Measurements from ENCODE around the gene GCSAM. TPM values are rescaled to one million over a fixed set of nuclear protein-coding genes. Genes with fewer than 3 reads are reported as not detected.

The GCSAM gene, protein sequence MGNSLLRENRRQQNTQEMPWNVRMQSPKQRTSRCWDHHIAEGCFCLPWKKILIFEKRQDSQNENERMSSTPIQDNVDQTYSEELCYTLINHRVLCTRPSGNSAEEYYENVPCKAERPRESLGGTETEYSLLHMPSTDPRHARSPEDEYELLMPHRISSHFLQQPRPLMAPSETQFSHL
- under 1 TPM in 1 of 2 donors, not detected in 1; 0.12 TPM for total RNA-seq

DNA sequence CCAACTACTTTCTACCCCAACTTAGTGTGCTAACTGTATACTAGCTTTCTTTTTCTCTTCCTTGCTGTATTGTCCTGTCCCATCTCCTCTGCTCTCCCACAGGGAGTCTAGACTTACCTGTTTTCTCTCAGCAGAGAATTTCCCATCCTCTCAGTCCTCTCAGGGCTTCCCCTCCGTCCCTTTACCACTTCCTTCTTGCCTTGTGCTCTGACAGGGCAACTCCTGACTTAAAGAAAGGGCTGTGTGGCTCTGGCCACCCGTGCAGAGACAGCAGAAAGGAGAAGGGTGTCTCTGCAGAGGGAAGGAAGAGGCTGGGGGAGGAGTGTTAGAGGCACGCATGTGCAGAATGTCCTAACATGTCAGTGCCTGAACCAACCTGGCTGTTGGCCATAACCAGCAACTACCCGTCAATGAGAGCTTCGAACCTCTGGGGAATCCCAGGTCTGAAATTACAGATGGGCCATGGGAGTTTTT lies at the start of gene GCSAM:
TSS of gene GCSAM (minus strand) at position 274 of the 474 bp plus-strand sequence. CDS start at position 146, 128 bp downstream.
- no peak for DNase-seq (ENCODE audit: low spot score)
- Histone ChIP-seq H3K9me3 (no peaks in the 10 kb centered on the region), H3K27ac (no peak within 1 kb of the TSS), H3K27me3 (no peaks in the 10 kb centered on the region), H3K4me3 (no peak within 1 kb of the TSS), H3K4me1 (no peaks in the 10 kb centered on the region), H3K36me3 (no peaks in the 10 kb centered on the region)
- TF ChIP-seq, protein P1, sequence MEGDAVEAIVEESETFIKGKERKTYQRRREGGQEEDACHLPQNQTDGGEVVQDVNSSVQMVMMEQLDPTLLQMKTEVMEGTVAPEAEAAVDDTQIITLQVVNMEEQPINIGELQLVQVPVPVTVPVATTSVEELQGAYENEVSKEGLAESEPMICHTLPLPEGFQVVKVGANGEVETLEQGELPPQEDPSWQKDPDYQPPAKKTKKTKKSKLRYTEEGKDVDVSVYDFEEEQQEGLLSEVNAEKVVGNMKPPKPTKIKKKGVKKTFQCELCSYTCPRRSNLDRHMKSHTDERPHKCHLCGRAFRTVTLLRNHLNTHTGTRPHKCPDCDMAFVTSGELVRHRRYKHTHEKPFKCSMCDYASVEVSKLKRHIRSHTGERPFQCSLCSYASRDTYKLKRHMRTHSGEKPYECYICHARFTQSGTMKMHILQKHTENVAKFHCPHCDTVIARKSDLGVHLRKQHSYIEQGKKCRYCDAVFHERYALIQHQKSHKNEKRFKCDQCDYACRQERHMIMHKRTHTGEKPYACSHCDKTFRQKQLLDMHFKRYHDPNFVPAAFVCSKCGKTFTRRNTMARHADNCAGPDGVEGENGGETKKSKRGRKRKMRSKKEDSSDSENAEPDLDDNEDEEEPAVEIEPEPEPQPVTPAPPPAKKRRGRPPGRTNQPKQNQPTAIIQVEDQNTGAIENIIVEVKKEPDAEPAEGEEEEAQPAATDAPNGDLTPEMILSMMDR (IDR thresholded peaks at IDR 0.05): no peak

DNA sequence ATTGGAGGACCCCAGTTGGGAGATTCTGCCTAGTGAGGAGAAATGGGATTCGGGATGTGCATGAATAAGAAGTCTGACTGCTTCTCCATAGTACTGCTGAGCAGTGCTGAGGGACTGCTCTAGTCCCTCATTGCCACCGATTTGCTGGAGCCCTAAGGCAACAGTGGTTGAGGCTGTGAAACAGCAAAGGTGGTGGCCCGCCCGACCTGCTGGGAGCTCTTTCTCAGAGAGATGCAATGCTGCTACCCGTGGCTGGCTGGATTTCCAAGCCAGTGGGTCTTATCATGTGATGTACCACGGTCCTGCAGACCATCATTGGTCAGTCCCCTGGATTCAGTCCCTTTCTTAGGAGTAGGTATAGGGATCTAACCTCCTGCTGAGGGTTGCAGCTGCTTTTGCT lies 42.6 kb upstream of the GCSAM start:
- Histone ChIP-seq H3K4me1 (no peaks in the 10 kb centered on the region), H3K36me3 (no peaks in the 10 kb centered on the region), H3K4me3 (no peak overlapping the region), H3K9me3 (no peaks in the 10 kb centered on the region), H3K27me3 (no peaks in the 10 kb centered on the region), H3K27ac (no peak overlapping the region)
- TF ChIP-seq, protein P1 (IDR thresholded peaks at IDR 0.05): no peak
- DNase-seq (ENCODE audit: low spot score): no peak

DNA sequence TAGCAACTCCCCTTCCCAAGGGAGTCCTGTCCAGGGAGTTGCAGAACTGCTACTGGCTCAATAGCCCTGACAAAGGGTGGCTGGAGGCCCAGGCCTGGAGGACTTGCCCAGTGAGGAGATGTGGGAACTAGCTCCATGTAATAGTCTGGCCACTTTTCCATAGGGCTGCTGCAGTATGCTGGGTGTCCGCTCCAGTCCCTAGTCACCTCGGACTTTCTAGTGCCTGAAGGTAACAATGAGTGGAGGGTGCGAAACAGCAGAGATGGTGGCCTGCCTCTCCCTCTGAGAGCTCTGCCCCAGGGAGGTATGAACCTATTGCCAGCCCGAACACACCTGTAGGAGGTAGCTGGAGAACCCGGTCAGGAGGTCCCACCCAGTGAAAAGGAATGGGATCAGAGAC lies 42.0 kb upstream of the GCSAM start:
- H3K4me1 ChIP-seq: no peaks in the 10 kb centered on the region
- DNase-seq (ENCODE audit: low spot score): no peak
- no peaks in the 10 kb centered on the region for H3K27me3 ChIP-seq
- no peak overlapping the region for H3K4me3 ChIP-seq
- H3K36me3 ChIP-seq: no peaks in the 10 kb centered on the region
- no peaks in the 10 kb centered on the region for H3K9me3 ChIP-seq
- no peak overlapping the region for H3K27ac ChIP-seq
- TF ChIP-seq, protein P1 (IDR thresholded peaks at IDR 0.05): no peak

DNA sequence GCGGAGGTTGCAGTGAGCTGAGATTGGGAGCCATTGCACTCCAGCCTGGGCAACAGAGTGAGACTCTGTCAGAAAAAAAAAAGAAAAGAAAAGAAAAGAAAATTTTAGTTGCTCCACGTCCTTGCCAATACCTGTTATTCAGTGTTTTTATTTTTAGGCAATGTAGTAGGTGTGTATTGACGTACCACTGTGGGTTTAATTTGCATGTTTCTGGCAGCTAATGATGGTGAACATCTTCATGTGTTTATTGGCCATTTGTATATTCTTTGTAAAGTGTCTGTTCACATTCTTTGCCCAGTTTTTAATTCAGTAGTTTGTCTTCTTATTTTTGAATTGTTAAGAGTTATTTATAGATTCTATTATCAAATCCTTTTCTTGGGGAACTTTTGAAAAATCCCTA lies 38.1 kb upstream of the GCSAM start:
- no peak for DNase-seq (ENCODE audit: low spot score)
- no peaks in the 10 kb centered on the region for H3K27me3 ChIP-seq
- H3K4me1 ChIP-seq: no peaks in the 10 kb centered on the region
- no peak overlapping the region for H3K4me3 ChIP-seq
- no peaks in the 10 kb centered on the region for H3K9me3 ChIP-seq
- TF ChIP-seq, protein P1 (IDR thresholded peaks at IDR 0.05): no peak
- no peak overlapping the region for H3K27ac ChIP-seq
- no peaks in the 10 kb centered on the region for H3K36me3 ChIP-seq

DNA sequence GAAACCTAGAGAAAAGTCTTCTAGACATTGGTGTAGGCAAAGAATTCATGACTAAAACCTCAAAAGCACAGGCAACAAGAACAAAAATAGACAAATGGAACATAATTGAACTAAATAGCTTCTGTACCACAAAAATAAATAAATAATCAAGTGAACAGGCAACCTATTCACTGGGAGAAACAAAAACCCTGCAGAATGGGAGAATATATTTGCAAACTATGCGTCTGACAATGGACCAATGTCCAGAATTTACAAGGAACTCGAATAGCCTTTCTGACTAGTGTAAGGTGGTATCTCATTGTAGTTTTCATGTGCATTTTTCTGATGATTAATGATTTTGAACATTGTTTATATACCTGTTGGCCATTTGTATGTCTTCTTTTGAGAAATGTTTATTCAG lies 37.0 kb upstream of the GCSAM start:
- no peaks in the 10 kb centered on the region for H3K27me3 ChIP-seq
- H3K4me1 ChIP-seq: no peaks in the 10 kb centered on the region
- no peaks in the 10 kb centered on the region for H3K36me3 ChIP-seq
- TF ChIP-seq, protein P1 (IDR thresholded peaks at IDR 0.05): no peak
- no peak overlapping the region for H3K27ac ChIP-seq
- DNase-seq (ENCODE audit: low spot score): no peak
- H3K9me3 ChIP-seq: no peaks in the 10 kb centered on the region
- H3K4me3 ChIP-seq: no peak overlapping the region

DNA sequence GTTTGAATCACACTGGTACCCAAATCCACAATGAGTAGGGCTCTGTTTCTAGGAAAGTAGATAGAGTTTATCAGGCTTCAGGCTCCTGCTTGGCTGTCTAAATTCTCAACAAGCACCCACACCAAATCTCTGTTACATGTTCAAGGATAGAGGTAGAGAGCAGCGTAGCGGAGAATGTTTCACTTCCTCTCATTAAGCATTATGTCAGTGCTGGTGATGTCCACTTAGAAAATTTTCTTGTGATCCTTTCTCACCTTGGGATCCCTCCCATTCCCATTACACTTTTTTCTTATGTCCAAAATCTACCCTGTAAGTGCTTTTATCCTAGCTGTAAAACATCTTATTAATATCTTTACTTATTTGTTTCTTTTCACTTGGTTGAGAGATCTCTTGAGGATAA lies 34.7 kb upstream of the GCSAM start:
- TF ChIP-seq, protein P1 (IDR thresholded peaks at IDR 0.05): no peak
- no peaks in the 10 kb centered on the region for H3K9me3 ChIP-seq
- no peaks in the 10 kb centered on the region for H3K27me3 ChIP-seq
- H3K4me3 ChIP-seq: no peak overlapping the region
- H3K36me3 ChIP-seq: no peaks in the 10 kb centered on the region
- H3K4me1 ChIP-seq: no peaks in the 10 kb centered on the region
- DNase-seq (ENCODE audit: low spot score): no peak
- no peak overlapping the region for H3K27ac ChIP-seq
